Suprapubic skin (tissue), 4 donors: Measurements from ENCODE around the gene SORCS2. TPM values are rescaled to one million over a fixed set of nuclear protein-coding genes. Genes with fewer than 3 reads are reported as not detected.

ENCODE experiments used
- DNase-seq, 2 donors: peaks; one replicate each; pipeline ENCODE4 v3.0.0-alpha.2; 2019; ENCODE audit warnings: low spot score in 2 of 2
- H3K27ac ChIP-seq: fragments of 200-600 bp; sonication (generic); one replicate; pipeline ENCODE4 v1.5.1; 2019
- H3K27me3 ChIP-seq: fragments of 200-600 bp; sonication (generic); one replicate; pipeline ENCODE4 v1.5.1; 2019
- H3K36me3 ChIP-seq: fragments of 200-600 bp; sonication (generic); one replicate; pipeline ENCODE4 v1.5.1; 2019
- H3K4me1 ChIP-seq: fragments of 200-600 bp; sonication (generic); one replicate; pipeline ENCODE4 v1.5.1; 2019
- H3K4me3 ChIP-seq: fragments of 200-600 bp; sonication (generic); one replicate; pipeline ENCODE4 v1.5.1; 2019; ENCODE audit warnings: mild to moderate bottlenecking
- H3K9me3 ChIP-seq: fragments of 200-600 bp; sonication (generic); one replicate; pipeline ENCODE4 v1.5.1; 2019
- CTCF ChIP-seq, 2 donors: fragments of 200-600 bp in 1 of 2; fragments of 450-650 bp in 1 of 2; sonication (generic) in 1 of 2; IDR thresholded peaks; one replicate each; pipeline ENCODE4 v1.5.1; 2016 to 2019; ENCODE audit warnings: antibody characterized with exemption in 2 of 2, mild to moderate bottlenecking in 1 of 2, moderate library complexity in 1 of 2
- EP300 ChIP-seq: sonication (generic); formaldehyde crosslinking; IDR thresholded peaks from one replicate; pipeline ENCODE4 v1.6.1; 2017; ENCODE audit warnings: antibody characterized with exemption
- POLR2A ChIP-seq, 2 donors: fragments of 450-650 bp; IDR thresholded peaks; one replicate each; pipeline ENCODE4 v1.6.1; 2017; ENCODE audit warnings: antibody characterized with exemption in 2 of 2, mild to moderate bottlenecking in 2 of 2, moderate library complexity in 2 of 2
- POLR2AphosphoS5 ChIP-seq, 3 donors: sonication (generic); formaldehyde crosslinking; IDR thresholded peaks; one replicate each; pipeline ENCODE4 v1.6.1; 2017; ENCODE audit warnings: antibody characterized with exemption in 3 of 3
- WGBS: methylation state at CpG from one replicate; pipeline ENCODE4 v1.1.5; 2018; 5-methylcytosine and 5-hydroxymethylcytosine counted together
- total RNA-seq, 4 donors: library from RNA; depleted of rRNA; stranded (reverse); fragments of >200 nt; gene quantifications; one replicate each; pipeline ENCODE4 v1.1.0, GENCODE V29; 2016

Gene SORCS2
- total RNA-seq, 4 donors from 2014 or later, result 0.94 to 4.6 (median 1.3) TPM

GRCh38 chr4:7442574-7443162, 250.3 kb downstream of the SORCS2 start:
- Histone ChIP-seq H3K36me3 (no peaks in the 10 kb centered on the region), H3K27ac (no peak overlapping the region), H3K9me3 (no peaks in the 10 kb centered on the region), H3K4me1 (no peaks in the 10 kb centered on the region), H3K4me3 (no peak overlapping the region), H3K27me3 (no peaks in the 10 kb centered on the region)
- WGBS, result 81% methylated on average over 15 of the region's 15 CpGs
- no peak for DNase-seq
- TF ChIP-seq EP300 (no peak), POLR2A (IDR thresholded peaks at IDR 0.05) (no peak), CTCF (IDR thresholded peaks at IDR 0.05) (no peak), POLR2AphosphoS5 (IDR thresholded peaks at IDR 0.05) (no peak)

- 96% methylated on average over 3 of the region's 3 CpGs for WGBS
Observed at GRCh38 chr4:7444314-7444713, 252.0 kb downstream of the SORCS2 start.

GRCh38 chr4:7444731-7445130, 252.4 kb downstream of the SORCS2 start:
- no peak for DNase-seq
- no peak overlapping the region for H3K27ac ChIP-seq
- no peak overlapping the region for H3K4me3 ChIP-seq
- H3K9me3 ChIP-seq, result no peaks in the 10 kb centered on the region
- TF ChIP-seq EP300, result no peak
- no peak for TF ChIP-seq POLR2A (IDR thresholded peaks at IDR 0.05)
- TF ChIP-seq POLR2AphosphoS5 (IDR thresholded peaks at IDR 0.05), result no peak
- TF ChIP-seq CTCF (IDR thresholded peaks at IDR 0.05), result no peak
- no peaks in the 10 kb centered on the region for H3K4me1 ChIP-seq
- WGBS, result 74% methylated on average over 12 of the region's 12 CpGs
- H3K36me3 ChIP-seq, result no peaks in the 10 kb centered on the region
- no peaks in the 10 kb centered on the region for H3K27me3 ChIP-seq

More at GRCh38 chr4:7444314-7444713, 252.0 kb downstream of the SORCS2 start:
- Histone ChIP-seq H3K4me3 (no peak overlapping the region), H3K27me3 (no peaks in the 10 kb centered on the region), H3K4me1 (no peaks in the 10 kb centered on the region), H3K36me3 (no peaks in the 10 kb centered on the region), H3K27ac (no peak overlapping the region), H3K9me3 (no peaks in the 10 kb centered on the region)
- no peak for DNase-seq
- TF ChIP-seq CTCF (IDR thresholded peaks at IDR 0.05), result no peak
- no peak for TF ChIP-seq POLR2AphosphoS5 (IDR thresholded peaks at IDR 0.05)
- TF ChIP-seq POLR2A (IDR thresholded peaks at IDR 0.05), result no peak
- TF ChIP-seq EP300, result no peak

- Histone ChIP-seq H3K36me3 (no peaks in the 10 kb centered on the region), H3K4me3 (no peak overlapping the region), H3K4me1 (no peaks in the 10 kb centered on the region), H3K27ac (no peak overlapping the region), H3K9me3 (no peaks in the 10 kb centered on the region), H3K27me3 (no peaks in the 10 kb centered on the region)
- 81% methylated on average over 3 of the region's 3 CpGs for WGBS
- no peak for DNase-seq
- TF ChIP-seq EP300, result no peak
- no peak for TF ChIP-seq POLR2A (IDR thresholded peaks at IDR 0.05)
- TF ChIP-seq CTCF (IDR thresholded peaks at IDR 0.05), result no peak
- no peak for TF ChIP-seq POLR2AphosphoS5 (IDR thresholded peaks at IDR 0.05)
Observed at GRCh38 chr4:7447236-7447635, 254.9 kb downstream of the SORCS2 start.

- TF ChIP-seq POLR2A (IDR thresholded peaks at IDR 0.05) (no peak), POLR2AphosphoS5 (IDR thresholded peaks at IDR 0.05) (no peak), EP300 (no peak), CTCF (IDR thresholded peaks at IDR 0.05) (no peak)
- no peak for DNase-seq
- H3K27me3 ChIP-seq, result no peaks in the 10 kb centered on the region
- no peaks in the 10 kb centered on the region for H3K36me3 ChIP-seq
- no peak overlapping the region for H3K4me3 ChIP-seq
- no peak overlapping the region for H3K27ac ChIP-seq
- WGBS, result 88% methylated on average over 15 of the region's 16 CpGs
- H3K9me3 ChIP-seq, result no peaks in the 10 kb centered on the region
- no peaks in the 10 kb centered on the region for H3K4me1 ChIP-seq
Observed at GRCh38 chr4:7448036-7448435, 255.7 kb downstream of the SORCS2 start.
